ENCODE measurements around the gene ATG4D. TPM values are rescaled to one million over a fixed set of nuclear protein-coding genes. Genes with fewer than 3 reads are reported as not detected.

The ATG4D gene
- total and polyA plus RNA-seq, 10 of the 15 experiments (the other 5 are each of a cell fraction or from before 2014, with no cell fraction given), result 0.39 to 28.7 (median 13.4) TPM

DNA sequence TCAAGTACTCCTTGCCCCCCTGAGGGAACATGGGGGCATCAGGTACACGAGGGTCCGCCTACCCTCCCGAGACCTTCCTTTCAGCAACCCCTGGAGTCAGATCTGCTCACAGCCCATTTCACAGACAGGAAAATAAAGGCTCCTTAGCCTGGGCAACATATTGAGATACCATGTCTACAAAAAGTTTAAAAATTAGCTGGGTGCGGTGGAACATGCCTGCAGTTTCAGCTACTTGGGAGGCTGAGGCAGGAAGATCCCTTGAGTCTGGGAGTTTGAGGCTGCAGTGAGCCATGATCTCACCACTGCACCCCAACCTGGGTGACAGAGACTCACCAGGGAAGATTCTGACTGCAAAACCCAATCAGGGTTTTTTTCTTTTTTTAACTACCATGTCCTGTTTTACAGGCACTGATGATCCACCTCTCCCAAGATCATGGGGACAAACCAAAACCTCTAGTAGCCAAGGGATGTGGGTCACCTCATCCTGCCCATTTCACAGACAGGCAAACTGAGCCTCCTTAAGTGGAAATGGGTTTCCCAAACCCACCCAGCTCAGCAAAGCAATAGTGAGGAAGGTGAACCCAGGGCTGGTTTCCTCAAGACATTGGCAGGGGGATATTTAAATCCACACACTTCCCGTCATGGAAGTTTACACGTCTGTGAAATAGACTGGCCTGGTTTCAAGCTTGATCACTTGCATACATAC, 31.5 kb downstream of the ATG4D start:
- Histone ChIP-seq H3K4me1 (ENCODE audit: control insufficient read depth, insufficient read depth, low read length) (no peaks in the 10 kb centered on the region), H3K36me3 (ENCODE audit: control insufficient read depth in 2 of 2, insufficient read depth in 2 of 2, low read length in 1 of 2) (no peaks in the 10 kb centered on the region), H3K27me3 (replicated peaks in 1 of 2; ENCODE audit: control insufficient read depth in 2 of 2, insufficient read depth in 2 of 2, low read length in 1 of 2) (no peaks in the 10 kb centered on the region), H4K20me1 (ENCODE audit: control insufficient read depth, insufficient read depth) (no peaks in the 10 kb centered on the region), H3K9ac (ENCODE audit: control insufficient read depth, insufficient read depth, low read length) (no peak overlapping the region), H3K79me2 (ENCODE audit: control insufficient read depth, insufficient read depth, low read length) (no peaks in the 10 kb centered on the region), H3K9me3 (replicated peaks; ENCODE audit: control insufficient read depth, insufficient read depth, low read length) (no peaks in the 10 kb centered on the region), H2AFZ (ENCODE audit: control insufficient read depth, low read depth, low read length) (no peak overlapping the region), H3K4me2 (ENCODE audit: control insufficient read depth, insufficient read depth) (no peak overlapping the region), H3K4me3 (no peak overlapping the region), H3K27ac (ENCODE audit: control insufficient read depth, insufficient read depth) (no peak overlapping the region)
- in situ Hi-C loops (cut with MboI) (no loop called here), intact Hi-C loops (cut with micrococcal nuclease; ENCODE audit: unreplicated experiment) (no loop called here)
- ChIA-PET POLR2A (interaction anchor here (0.6 kb wide), 2 partner anchors 69 to 347 kb away, joined by 3 read pairs; no protein-coding TSS in a partner anchor), CTCF (interaction anchor here (0.6 to 6.3 kb wide), 5 partner anchors 66 to 130 kb away, joined by 3 to 41 read pairs (median 3); partner anchors contain the start of gene QTRT1), RAD21 (ENCODE audit: unreplicated experiment) (interaction anchor here (0.5 to 2.2 kb wide), 2 partner anchors 124 to 147 kb away, joined by 3 to 5 read pairs; no protein-coding TSS in a partner anchor), SMC1A (ENCODE audit: uncharacterized antibody, unreplicated experiment) (interaction anchor here (0.6 kb wide), 1 partner anchor 34 kb away, joined by 3 read pairs; no protein-coding TSS in a partner anchor)
- WGBS (ENCODE audit: insufficient coverage, insufficient replicate concordance, low lambda C conversion rate, missing lambda C conversion rate), result 40% methylated on average over 6 of the region's 6 CpGs
- no peak for FAIRE-seq
- BruUV-seq (replicated peaks), result no TSS peak
- no peak for ATAC-seq
- no peak for DNase-seq (ENCODE audit: low read depth, low spot score)
- TF ChIP-seq SRF (IDR thresholded peaks at IDR 0.05; ENCODE audit: low read depth in 2 of 2, low read length in 2 of 2) (no peak), SMARCA5 (IDR thresholded peaks at IDR 0.05) (no peak), RCOR1 (conservative IDR thresholded peaks at IDR 0.05; ENCODE audit: low read depth, low read length) (no peak), IKZF1 (conservative IDR thresholded peaks at IDR 0.05) (no peak), EGR1 (IDR thresholded peaks at IDR 0.05; ENCODE audit: borderline replicate concordance in 1 of 2, low read depth in 2 of 2, low read length in 2 of 2) (no peak), STAT3 (IDR thresholded peaks at IDR 0.05; ENCODE audit: low read depth, low read length) (no peak), EP300 (IDR thresholded peaks at IDR 0.05; ENCODE audit: borderline replicate concordance in 1 of 2, control insufficient read depth in 1 of 2, low read depth in 2 of 2, low read length in 2 of 2) (no peak)
- TF ChIP-seq, protein P1, sequence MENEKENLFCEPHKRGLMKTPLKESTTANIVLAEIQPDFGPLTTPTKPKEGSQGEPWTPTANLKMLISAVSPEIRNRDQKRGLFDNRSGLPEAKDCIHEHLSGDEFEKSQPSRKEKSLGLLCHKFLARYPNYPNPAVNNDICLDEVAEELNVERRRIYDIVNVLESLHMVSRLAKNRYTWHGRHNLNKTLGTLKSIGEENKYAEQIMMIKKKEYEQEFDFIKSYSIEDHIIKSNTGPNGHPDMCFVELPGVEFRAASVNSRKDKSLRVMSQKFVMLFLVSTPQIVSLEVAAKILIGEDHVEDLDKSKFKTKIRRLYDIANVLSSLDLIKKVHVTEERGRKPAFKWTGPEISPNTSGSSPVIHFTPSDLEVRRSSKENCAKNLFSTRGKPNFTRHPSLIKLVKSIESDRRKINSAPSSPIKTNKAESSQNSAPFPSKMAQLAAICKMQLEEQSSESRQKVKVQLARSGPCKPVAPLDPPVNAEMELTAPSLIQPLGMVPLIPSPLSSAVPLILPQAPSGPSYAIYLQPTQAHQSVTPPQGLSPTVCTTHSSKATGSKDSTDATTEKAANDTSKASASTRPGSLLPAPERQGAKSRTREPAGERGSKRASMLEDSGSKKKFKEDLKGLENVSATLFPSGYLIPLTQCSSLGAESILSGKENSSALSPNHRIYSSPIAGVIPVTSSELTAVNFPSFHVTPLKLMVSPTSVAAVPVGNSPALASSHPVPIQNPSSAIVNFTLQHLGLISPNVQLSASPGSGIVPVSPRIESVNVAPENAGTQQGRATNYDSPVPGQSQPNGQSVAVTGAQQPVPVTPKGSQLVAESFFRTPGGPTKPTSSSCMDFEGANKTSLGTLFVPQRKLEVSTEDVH (IDR thresholded peaks at IDR 0.05; ENCODE audit: low read depth, partially characterized antibody), result no peak
- TF ChIP-seq, protein P2, sequence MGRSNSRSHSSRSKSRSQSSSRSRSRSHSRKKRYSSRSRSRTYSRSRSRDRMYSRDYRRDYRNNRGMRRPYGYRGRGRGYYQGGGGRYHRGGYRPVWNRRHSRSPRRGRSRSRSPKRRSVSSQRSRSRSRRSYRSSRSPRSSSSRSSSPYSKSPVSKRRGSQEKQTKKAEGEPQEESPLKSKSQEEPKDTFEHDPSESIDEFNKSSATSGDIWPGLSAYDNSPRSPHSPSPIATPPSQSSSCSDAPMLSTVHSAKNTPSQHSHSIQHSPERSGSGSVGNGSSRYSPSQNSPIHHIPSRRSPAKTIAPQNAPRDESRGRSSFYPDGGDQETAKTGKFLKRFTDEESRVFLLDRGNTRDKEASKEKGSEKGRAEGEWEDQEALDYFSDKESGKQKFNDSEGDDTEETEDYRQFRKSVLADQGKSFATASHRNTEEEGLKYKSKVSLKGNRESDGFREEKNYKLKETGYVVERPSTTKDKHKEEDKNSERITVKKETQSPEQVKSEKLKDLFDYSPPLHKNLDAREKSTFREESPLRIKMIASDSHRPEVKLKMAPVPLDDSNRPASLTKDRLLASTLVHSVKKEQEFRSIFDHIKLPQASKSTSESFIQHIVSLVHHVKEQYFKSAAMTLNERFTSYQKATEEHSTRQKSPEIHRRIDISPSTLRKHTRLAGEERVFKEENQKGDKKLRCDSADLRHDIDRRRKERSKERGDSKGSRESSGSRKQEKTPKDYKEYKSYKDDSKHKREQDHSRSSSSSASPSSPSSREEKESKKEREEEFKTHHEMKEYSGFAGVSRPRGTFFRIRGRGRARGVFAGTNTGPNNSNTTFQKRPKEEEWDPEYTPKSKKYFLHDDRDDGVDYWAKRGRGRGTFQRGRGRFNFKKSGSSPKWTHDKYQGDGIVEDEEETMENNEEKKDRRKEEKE (IDR thresholded peaks at IDR 0.05), result no peak
- TF ChIP-seq, protein P3, sequence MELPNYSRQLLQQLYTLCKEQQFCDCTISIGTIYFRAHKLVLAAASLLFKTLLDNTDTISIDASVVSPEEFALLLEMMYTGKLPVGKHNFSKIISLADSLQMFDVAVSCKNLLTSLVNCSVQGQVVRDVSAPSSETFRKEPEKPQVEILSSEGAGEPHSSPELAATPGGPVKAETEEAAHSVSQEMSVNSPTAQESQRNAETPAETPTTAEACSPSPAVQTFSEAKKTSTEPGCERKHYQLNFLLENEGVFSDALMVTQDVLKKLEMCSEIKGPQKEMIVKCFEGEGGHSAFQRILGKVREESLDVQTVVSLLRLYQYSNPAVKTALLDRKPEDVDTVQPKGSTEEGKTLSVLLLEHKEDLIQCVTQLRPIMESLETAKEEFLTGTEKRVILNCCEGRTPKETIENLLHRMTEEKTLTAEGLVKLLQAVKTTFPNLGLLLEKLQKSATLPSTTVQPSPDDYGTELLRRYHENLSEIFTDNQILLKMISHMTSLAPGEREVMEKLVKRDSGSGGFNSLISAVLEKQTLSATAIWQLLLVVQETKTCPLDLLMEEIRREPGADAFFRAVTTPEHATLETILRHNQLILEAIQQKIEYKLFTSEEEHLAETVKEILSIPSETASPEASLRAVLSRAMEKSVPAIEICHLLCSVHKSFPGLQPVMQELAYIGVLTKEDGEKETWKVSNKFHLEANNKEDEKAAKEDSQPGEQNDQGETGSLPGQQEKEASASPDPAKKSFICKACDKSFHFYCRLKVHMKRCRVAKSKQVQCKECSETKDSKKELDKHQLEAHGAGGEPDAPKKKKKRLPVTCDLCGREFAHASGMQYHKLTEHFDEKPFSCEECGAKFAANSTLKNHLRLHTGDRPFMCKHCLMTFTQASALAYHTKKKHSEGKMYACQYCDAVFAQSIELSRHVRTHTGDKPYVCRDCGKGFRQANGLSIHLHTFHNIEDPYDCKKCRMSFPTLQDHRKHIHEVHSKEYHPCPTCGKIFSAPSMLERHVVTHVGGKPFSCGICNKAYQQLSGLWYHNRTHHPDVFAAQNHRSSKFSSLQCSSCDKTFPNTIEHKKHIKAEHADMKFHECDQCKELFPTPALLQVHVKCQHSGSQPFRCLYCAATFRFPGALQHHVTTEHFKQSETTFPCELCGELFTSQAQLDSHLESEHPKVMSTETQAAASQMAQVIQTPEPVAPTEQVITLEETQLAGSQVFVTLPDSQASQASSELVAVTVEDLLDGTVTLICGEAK (IDR thresholded peaks at IDR 0.05; ENCODE audit: borderline replicate concordance), result no peak
- TF ChIP-seq, protein P4, sequence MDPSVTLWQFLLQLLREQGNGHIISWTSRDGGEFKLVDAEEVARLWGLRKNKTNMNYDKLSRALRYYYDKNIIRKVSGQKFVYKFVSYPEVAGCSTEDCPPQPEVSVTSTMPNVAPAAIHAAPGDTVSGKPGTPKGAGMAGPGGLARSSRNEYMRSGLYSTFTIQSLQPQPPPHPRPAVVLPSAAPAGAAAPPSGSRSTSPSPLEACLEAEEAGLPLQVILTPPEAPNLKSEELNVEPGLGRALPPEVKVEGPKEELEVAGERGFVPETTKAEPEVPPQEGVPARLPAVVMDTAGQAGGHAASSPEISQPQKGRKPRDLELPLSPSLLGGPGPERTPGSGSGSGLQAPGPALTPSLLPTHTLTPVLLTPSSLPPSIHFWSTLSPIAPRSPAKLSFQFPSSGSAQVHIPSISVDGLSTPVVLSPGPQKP (IDR thresholded peaks at IDR 0.05; ENCODE audit: low read depth, low read length), result no peak

Measured in GM12878 (cell line).